Measurements from ENCODE around the gene CCDC154.

- TF ChIP-seq POLR2A (IDR thresholded peaks at IDR 0.05; ENCODE audit: low read depth, low read length), result no peak
- no peak for TF ChIP-seq CTCF (IDR thresholded peaks at IDR 0.05; ENCODE audit: extremely low read depth in 1 of 2, insufficient read depth in 1 of 2, low read depth in 1 of 2, low read length in 2 of 2)
- TF ChIP-seq MAX (IDR thresholded peaks at IDR 0.05; ENCODE audit: insufficient read depth, insufficient read length), result no peak
- no peak for TF ChIP-seq EZH2 (IDR thresholded peaks at IDR 0.05; ENCODE audit: borderline replicate concordance, low read depth, low read length, severe bottlenecking)
- no peak for TF ChIP-seq JUN (IDR thresholded peaks at IDR 0.05; ENCODE audit: borderline replicate concordance, insufficient read depth, insufficient read length, low read depth)
Measured at GRCh38 chr16:1466054-1466453, 21.7 kb upstream of the CCDC154 start.

Data from endothelial cell of umbilical vein (primary cell).